Right lobe of liver (tissue), 4 donors: ENCODE data around the gene FARS2.

Experiments
- POLR2A ChIP-seq: fragments of 450-650 bp; IDR thresholded peaks from one replicate; pipeline ENCODE4 v1.6.1; 2017; ENCODE audit warnings: antibody characterized with exemption, mild to moderate bottlenecking
- TF ChIP-seq, protein P1 (sequence below), 4 donors: fragments of 200-600 bp in 3 of 4; fragments of 450-650 bp in 1 of 4; IDR thresholded peaks; one replicate each; pipeline versions ENCODE4 v1.5.1 to v1.8.0; 2016 to 2022; ENCODE audit warnings: antibody characterized with exemption in 4 of 4, mild to moderate bottlenecking in 2 of 4
- donor health status: DM: no; HTN: no; CAD: no.
- donor health status: DM: no; HTN: no; CAD: no.
- donor health status: DM: no; HTN: yes; CAD: no.

DNA sequence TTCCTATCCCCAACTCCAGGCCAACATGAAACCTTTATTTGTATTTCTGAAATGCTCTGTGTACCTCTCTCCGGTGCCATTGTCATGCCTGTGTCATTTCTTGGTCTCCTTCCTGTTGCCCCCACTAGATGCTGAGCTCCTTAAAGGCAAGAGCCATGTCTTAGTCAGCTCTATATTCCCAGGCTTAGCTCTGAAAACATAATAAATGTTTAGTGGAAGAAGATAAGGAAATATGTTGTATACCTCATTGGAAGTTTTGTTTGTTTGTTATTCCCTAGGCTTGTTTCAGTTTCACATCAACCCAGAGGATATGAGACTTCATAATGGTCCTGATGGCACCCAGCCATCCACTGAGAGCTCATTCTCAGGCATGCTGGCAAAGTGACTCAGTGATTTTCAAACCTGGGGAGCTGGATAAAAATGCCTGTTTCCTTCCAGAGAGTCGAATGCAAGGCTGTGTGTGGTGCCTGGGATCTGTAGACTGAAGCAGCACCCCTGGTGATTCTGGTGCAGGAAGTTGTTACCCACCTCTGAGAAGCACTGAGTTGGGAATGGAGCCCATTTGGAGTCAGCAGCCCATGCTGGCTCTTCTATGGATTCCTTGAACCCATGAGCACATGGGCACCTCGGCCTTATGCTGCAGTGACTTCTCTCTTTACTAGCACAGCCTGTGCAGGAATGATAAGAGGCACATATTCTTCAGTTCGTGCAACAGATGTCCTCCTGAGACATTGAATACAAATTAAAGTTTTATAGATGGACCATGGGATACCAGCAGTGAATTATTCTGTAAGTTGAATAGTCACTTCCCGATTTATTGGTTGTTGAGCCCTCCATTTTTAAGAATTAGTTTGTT lies 205.2 kb downstream of the FARS2 start:
- TF ChIP-seq, protein P1, sequence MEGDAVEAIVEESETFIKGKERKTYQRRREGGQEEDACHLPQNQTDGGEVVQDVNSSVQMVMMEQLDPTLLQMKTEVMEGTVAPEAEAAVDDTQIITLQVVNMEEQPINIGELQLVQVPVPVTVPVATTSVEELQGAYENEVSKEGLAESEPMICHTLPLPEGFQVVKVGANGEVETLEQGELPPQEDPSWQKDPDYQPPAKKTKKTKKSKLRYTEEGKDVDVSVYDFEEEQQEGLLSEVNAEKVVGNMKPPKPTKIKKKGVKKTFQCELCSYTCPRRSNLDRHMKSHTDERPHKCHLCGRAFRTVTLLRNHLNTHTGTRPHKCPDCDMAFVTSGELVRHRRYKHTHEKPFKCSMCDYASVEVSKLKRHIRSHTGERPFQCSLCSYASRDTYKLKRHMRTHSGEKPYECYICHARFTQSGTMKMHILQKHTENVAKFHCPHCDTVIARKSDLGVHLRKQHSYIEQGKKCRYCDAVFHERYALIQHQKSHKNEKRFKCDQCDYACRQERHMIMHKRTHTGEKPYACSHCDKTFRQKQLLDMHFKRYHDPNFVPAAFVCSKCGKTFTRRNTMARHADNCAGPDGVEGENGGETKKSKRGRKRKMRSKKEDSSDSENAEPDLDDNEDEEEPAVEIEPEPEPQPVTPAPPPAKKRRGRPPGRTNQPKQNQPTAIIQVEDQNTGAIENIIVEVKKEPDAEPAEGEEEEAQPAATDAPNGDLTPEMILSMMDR (IDR thresholded peaks at IDR 0.05), result no peak
- no peak for TF ChIP-seq POLR2A
